Measurements from ENCODE around the gene CARNS1. TPM values are rescaled to one million over a fixed set of nuclear protein-coding genes. Genes with fewer than 3 reads are reported as not detected.

CARNS1 gene
- total and polyA plus RNA-seq, 10 of the 15 experiments (the other 5 are each of a cell fraction or from before 2014, with no cell fraction given) = 0.02 to 0.14 (median 0.10) TPM; not detected in 3

- no peak for TF ChIP-seq POLR2AphosphoS2 (IDR thresholded peaks at IDR 0.05; ENCODE audit: low read depth, low read length)
- TF ChIP-seq PBX3 (IDR thresholded peaks at IDR 0.05; ENCODE audit: insufficient replicate concordance, low read depth, low read length) = no peak
- peak; percentile 20; the same call in 1 of the 2 replicates for TF ChIP-seq POLR2A (IDR thresholded peaks at IDR 0.05; ENCODE audit: low read depth, low read length)
- 0 out of 2 replicates have a peak, but pooled peaks have one; percentile 9 for TF ChIP-seq TCF3 (IDR thresholded peaks at IDR 0.05; ENCODE audit: borderline replicate concordance, insufficient read depth, low read depth, low read length)
- no peak for TF ChIP-seq NRF1 (conservative IDR thresholded peaks at IDR 0.05; ENCODE audit: low read depth, low read length)
- peak; percentile 84 for TF ChIP-seq MLLT1 (IDR thresholded peaks at IDR 0.05)
- TF ChIP-seq BRCA1 (IDR thresholded peaks at IDR 0.05; ENCODE audit: low read depth, low read length) = no peak
- TF ChIP-seq CREM (IDR thresholded peaks at IDR 0.05; ENCODE audit: low read depth) = no peak
- TF ChIP-seq LARP7 (IDR thresholded peaks at IDR 0.05) = no peak
- no peak for TF ChIP-seq E4F1 (IDR thresholded peaks at IDR 0.05; ENCODE audit: borderline replicate concordance, partially characterized antibody)
- TF ChIP-seq ETV6 (conservative IDR thresholded peaks at IDR 0.05 in 1 of 2, IDR thresholded peaks at IDR 0.05 in 1 of 2; ENCODE audit: borderline replicate concordance in 1 of 2, low read depth in 1 of 2) = no peak
- no peak for TF ChIP-seq ZNF622 (IDR thresholded peaks at IDR 0.05)
- no peak for TF ChIP-seq USF2 (IDR thresholded peaks at IDR 0.05; ENCODE audit: borderline replicate concordance, low read depth, low read length)
- TF ChIP-seq SUPT20H (IDR thresholded peaks at IDR 0.05; ENCODE audit: borderline replicate concordance, control insufficient read depth, low read depth, low read length) = no peak
- TF ChIP-seq SUZ12 (IDR thresholded peaks at IDR 0.05; ENCODE audit: unreplicated experiment) = no peak
Measured at GRCh38 chr11:67441731-67442351, 26.4 kb downstream of the CARNS1 start (continued).
